H9 (cell line): ENCODE results near the gene PRDM1. TPM values are rescaled to one million over a fixed set of nuclear protein-coding genes. Genes with fewer than 3 reads are reported as not detected.

Source experiments
- DNase-seq: peaks from one replicate; pipeline ENCODE4 v3.0.0-alpha.2; 2017
- H2AFZ ChIP-seq: one replicate; pipeline ENCODE4 v1.6.1; 2013; ENCODE audit warnings: mild to moderate bottlenecking, low read length, control low read depth, moderate library complexity
- H2AK5ac ChIP-seq: 2 replicates; pipeline ENCODE4 v1.6.1; 2013; ENCODE audit warnings: low read length, control low read depth, mixed read lengths; ENCODE audit not compliant: insufficient read length
- H2BK120ac ChIP-seq: one replicate; pipeline ENCODE4 v1.6.1; 2013; ENCODE audit warnings: low read depth, mild to moderate bottlenecking, low read length, control low read depth, inconsistent platforms; ENCODE audit not compliant: poor library complexity, severe bottlenecking
- H2BK12ac ChIP-seq: 2 replicates; pipeline ENCODE4 v1.6.1; 2013; ENCODE audit warnings: low read length, control low read depth, mixed read lengths, low read depth; ENCODE audit not compliant: insufficient read length
- H2BK15ac ChIP-seq: 2 replicates; pipeline ENCODE4 v1.6.1; 2013; ENCODE audit warnings: low read depth, low read length, control low read depth
- H2BK20ac ChIP-seq: one replicate; pipeline ENCODE4 v1.6.1; 2013; ENCODE audit warnings: low read depth, mild to moderate bottlenecking, low read length, control low read depth, inconsistent platforms; ENCODE audit not compliant: poor library complexity, severe bottlenecking
- H2BK5ac ChIP-seq: 2 replicates; pipeline ENCODE4 v1.6.1; 2013; ENCODE audit warnings: low read length, control low read depth, mixed read lengths; ENCODE audit not compliant: insufficient read length
- H3K14ac ChIP-seq: 2 replicates; pipeline ENCODE4 v1.6.1; 2013; ENCODE audit warnings: low read length, control low read depth; ENCODE audit not compliant: insufficient read depth
- H3K18ac ChIP-seq: 2 replicates; pipeline ENCODE4 v1.6.1; 2013; ENCODE audit warnings: low read depth, mild to moderate bottlenecking, mixed read lengths, low read length, control low read depth; ENCODE audit not compliant: insufficient read length
- H3K23ac ChIP-seq: 2 replicates; pipeline ENCODE4 v1.6.1; 2013; ENCODE audit warnings: low read length, control low read depth, mixed read lengths, low read depth; ENCODE audit not compliant: insufficient read length
- H3K23me2 ChIP-seq: 2 replicates; pipeline ENCODE4 v1.6.1; 2013; ENCODE audit warnings: low read depth, mild to moderate bottlenecking, mixed read lengths, low read length, control low read depth; ENCODE audit not compliant: insufficient read length, poor library complexity, severe bottlenecking
- H3K27ac ChIP-seq: 2 replicates; pipeline ENCODE4 v1.5.1; 2013; ENCODE audit warnings: low read length, control low read depth, mixed read lengths, low read depth; ENCODE audit not compliant: insufficient read length
- H3K27me3 ChIP-seq: 2 replicates; pipeline ENCODE4 v1.6.1; 2013; ENCODE audit warnings: low read length, control low read depth, inconsistent platforms; ENCODE audit not compliant: insufficient read depth
- H3K4ac ChIP-seq: 2 replicates; pipeline ENCODE4 v1.6.1; 2013; ENCODE audit warnings: low read depth, mild to moderate bottlenecking, control low read depth, inconsistent platforms, low read length, moderate library complexity
- H3K4me1 ChIP-seq: 2 replicates; pipeline ENCODE4 v1.6.1; 2013; ENCODE audit warnings: low read length, control low read depth, inconsistent platforms; ENCODE audit not compliant: insufficient read depth
- H3K4me2 ChIP-seq: 2 replicates; pipeline ENCODE4 v1.6.1; 2013; ENCODE audit warnings: low read length, control low read depth, mixed read lengths; ENCODE audit not compliant: insufficient read length, insufficient read depth
- H3K56ac ChIP-seq: 2 replicates; pipeline ENCODE4 v1.6.1; 2013; ENCODE audit warnings: low read depth, mild to moderate bottlenecking, mixed read lengths, low read length, control low read depth; ENCODE audit not compliant: insufficient read length
- H3K79me1 ChIP-seq: 2 replicates; pipeline ENCODE4 v1.6.1; 2013; ENCODE audit warnings: low read depth, mild to moderate bottlenecking, moderate library complexity, low read length, control low read depth, inconsistent platforms; ENCODE audit not compliant: insufficient read depth, poor library complexity, severe bottlenecking
- H3K79me2 ChIP-seq: 2 replicates; pipeline ENCODE4 v1.6.1; 2013; ENCODE audit warnings: low read length, control low read depth, inconsistent platforms; ENCODE audit not compliant: insufficient read depth
- H3K9ac ChIP-seq: 2 replicates; pipeline ENCODE4 v1.6.1; 2013; ENCODE audit warnings: low read length, control low read depth, mixed read lengths; ENCODE audit not compliant: insufficient read length; ENCODE audit errors: extremely low read depth
- H3K9me3 ChIP-seq: one replicate; pipeline ENCODE4 v1.6.1; 2013; ENCODE audit warnings: low read depth, low read length, inconsistent platforms; ENCODE audit not compliant: control insufficient read depth
- H3T11ph ChIP-seq: one replicate; pipeline ENCODE4 v1.6.1; 2013; ENCODE audit warnings: mild to moderate bottlenecking, low read length, control low read depth, inconsistent platforms
- H4K20me1 ChIP-seq: one replicate; pipeline ENCODE4 v1.6.1; 2013; ENCODE audit not compliant: control insufficient read depth, insufficient read length, insufficient read depth
- H4K5ac ChIP-seq: 2 replicates; pipeline ENCODE4 v1.6.1; 2013; ENCODE audit warnings: low read depth, mild to moderate bottlenecking, mixed read lengths, low read length, control low read depth; ENCODE audit not compliant: insufficient read length
- H4K8ac ChIP-seq: replicated peaks from 2 replicates; pipeline ENCODE4 v1.6.1; 2013; ENCODE audit warnings: low read length, control low read depth, mixed read lengths, low read depth; ENCODE audit not compliant: insufficient read length
- H4K91ac ChIP-seq: 2 replicates; pipeline ENCODE4 v1.6.1; 2013; ENCODE audit warnings: low read depth, mild to moderate bottlenecking, moderate library complexity, mixed read lengths, low read length, control low read depth; ENCODE audit not compliant: insufficient read length
- H3K27ac Mint-ChIP-seq, 3 experiments: 2 replicates in 2 of 3; 3 replicates in 1 of 3; pipeline ENCODE4 v1.8.0; 2020 to 2021; ENCODE audit warnings: mixed read lengths in 3 of 3, mild to moderate bottlenecking in 1 of 3, moderate library complexity in 1 of 3
- H3K27me3 Mint-ChIP-seq: 2 replicates; pipeline ENCODE4 v1.8.0; 2021; ENCODE audit warnings: low read depth, mild to moderate bottlenecking, moderate library complexity, mixed read lengths
- H3K36me3 Mint-ChIP-seq, 3 experiments: 2 replicates in 2 of 3; 3 replicates in 1 of 3; pipeline ENCODE4 v1.8.0; 2020 to 2021; ENCODE audit warnings: low read depth in 3 of 3, mixed read lengths in 3 of 3; ENCODE audit not compliant: insufficient read depth in 1 of 3
- H3K4me1 Mint-ChIP-seq, 2 experiments: 2 replicates each; pipeline ENCODE4 v1.8.0; 2020; ENCODE audit warnings: mixed read lengths in 2 of 2
- H3K4me3 Mint-ChIP-seq, 2 experiments: 2 replicates in 1 of 2; 3 replicates in 1 of 2; pipeline ENCODE4 v1.8.0; 2020 to 2021; ENCODE audit warnings: mild to moderate bottlenecking in 2 of 2, mixed read lengths in 2 of 2, moderate library complexity in 1 of 2
- H3K9me3 Mint-ChIP-seq, 2 experiments: 2 replicates in 1 of 2; 3 replicates in 1 of 2; pipeline ENCODE4 v1.8.0; 2020; ENCODE audit warnings: mild to moderate bottlenecking in 2 of 2, mixed read lengths in 2 of 2, moderate library complexity in 1 of 2
- WGBS: extraction: QIAGEN DNeasy Blood & Tissue Kit; methylation state at CpG from one replicate; pipeline ENCODE4 v1.1.7; 2013; ENCODE audit warnings: missing lambda C conversion rate, low lambda C conversion rate, mixed read lengths; ENCODE audit not compliant: insufficient read length; ENCODE audit errors: extremely low coverage; 5-methylcytosine and 5-hydroxymethylcytosine counted together
- total RNA-seq: library from RNA; stranded (reverse); gene quantifications from 2 replicates; pipeline ENCODE4 v1.2.1, GENCODE V29; 2021
- TF ChIP-seq, protein P1 (sequence below): fragments of 200-600 bp; sonication (generic); conservative IDR thresholded peaks from 3 replicates; pipeline ENCODE4 v1.8.0; 2021; ENCODE audit warnings: antibody characterized with exemption, mild to moderate bottlenecking

The PRDM1 gene
- total RNA-seq, 1 experiment from 2014 or later = 2.9 TPM

DNA sequence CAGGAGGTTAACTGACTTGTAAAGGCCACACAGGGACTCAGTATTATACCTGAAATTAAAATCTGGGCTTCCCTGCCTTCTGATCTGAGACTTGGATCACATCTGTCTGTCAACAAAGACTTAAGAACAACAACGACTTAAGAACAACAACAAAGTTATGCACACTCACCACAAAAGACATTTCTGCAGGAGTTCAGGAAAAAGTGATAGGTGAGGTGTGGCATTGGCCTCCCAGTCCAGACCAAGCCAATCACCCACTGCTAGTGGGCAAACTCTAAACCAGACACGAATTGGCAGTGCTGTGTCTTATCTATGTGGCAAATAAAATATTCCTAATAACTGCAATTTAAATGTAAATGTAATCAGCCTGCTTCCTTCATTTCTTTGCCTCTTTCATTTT is 61.3 kb downstream of the PRDM1 start:
- Histone ChIP-seq H2BK5ac (no peak overlapping the region), H4K91ac (no peak overlapping the region), H4K8ac (no peak overlapping the region), H3K56ac (no peak overlapping the region), H4K20me1 (no peaks in the 10 kb centered on the region), H3K27me3 (no peaks in the 10 kb centered on the region), H2AFZ (no peak overlapping the region), H3K79me1 (no peaks in the 10 kb centered on the region), H3T11ph (no peak overlapping the region), H4K5ac (no peak overlapping the region), H3K14ac (no peak overlapping the region), H3K4ac (no peak overlapping the region), H2AK5ac (no peak overlapping the region), H2BK15ac (no peak overlapping the region), H3K4me2 (no peak overlapping the region), H2BK20ac (no peak overlapping the region), H3K79me2 (no peaks in the 10 kb centered on the region), H3K18ac (no peak overlapping the region), H2BK120ac (no peak overlapping the region), H3K27ac (no peak overlapping the region), H3K4me1 (no peaks in the 10 kb centered on the region), H3K9ac (no peak overlapping the region), H3K9me3 (no peaks in the 10 kb centered on the region), H3K23me2 (no peaks in the 10 kb centered on the region), H2BK12ac (no peak overlapping the region), H3K23ac (no peak overlapping the region)
- no CpG with 5 or more reads among the region's 2 CpGs for WGBS
- Mint-ChIP-seq H3K4me3 (no peak overlapping the region), H3K27ac (no peak overlapping the region), H3K4me1 (peaks cover 27 to 30% of the 10 kb centered on the region in 2 experiments), H3K9me3 (no peaks in the 10 kb centered on the region; a peak in 1 of 5 replicates), H3K27me3 (no peaks in the 10 kb centered on the region), H3K36me3 (no peaks in the 10 kb centered on the region)
- no peak for DNase-seq
- TF ChIP-seq, protein P1, sequence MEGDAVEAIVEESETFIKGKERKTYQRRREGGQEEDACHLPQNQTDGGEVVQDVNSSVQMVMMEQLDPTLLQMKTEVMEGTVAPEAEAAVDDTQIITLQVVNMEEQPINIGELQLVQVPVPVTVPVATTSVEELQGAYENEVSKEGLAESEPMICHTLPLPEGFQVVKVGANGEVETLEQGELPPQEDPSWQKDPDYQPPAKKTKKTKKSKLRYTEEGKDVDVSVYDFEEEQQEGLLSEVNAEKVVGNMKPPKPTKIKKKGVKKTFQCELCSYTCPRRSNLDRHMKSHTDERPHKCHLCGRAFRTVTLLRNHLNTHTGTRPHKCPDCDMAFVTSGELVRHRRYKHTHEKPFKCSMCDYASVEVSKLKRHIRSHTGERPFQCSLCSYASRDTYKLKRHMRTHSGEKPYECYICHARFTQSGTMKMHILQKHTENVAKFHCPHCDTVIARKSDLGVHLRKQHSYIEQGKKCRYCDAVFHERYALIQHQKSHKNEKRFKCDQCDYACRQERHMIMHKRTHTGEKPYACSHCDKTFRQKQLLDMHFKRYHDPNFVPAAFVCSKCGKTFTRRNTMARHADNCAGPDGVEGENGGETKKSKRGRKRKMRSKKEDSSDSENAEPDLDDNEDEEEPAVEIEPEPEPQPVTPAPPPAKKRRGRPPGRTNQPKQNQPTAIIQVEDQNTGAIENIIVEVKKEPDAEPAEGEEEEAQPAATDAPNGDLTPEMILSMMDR = no peak
